GM12878 (cell line): Measurements from ENCODE around the gene TREH. TPM values are rescaled to one million over a fixed set of nuclear protein-coding genes. Genes with fewer than 3 reads are reported as not detected.

ENCODE experiments used
- ATAC-seq: fragments of 200-7000 bp; cut with Tn5 transposase; 3 replicates; pipeline ENCODE4 v1.9.1; 2020; ENCODE audit warnings: mild to moderate bottlenecking, moderate library complexity
- BruUV-seq: library from RNA; stranded (reverse); fragments of 400-500 nt; replicated peaks from 2 replicates; lab custom pipeline; 2021; lab: Mats Ljungman, UMichigan
- CTCF ChIA-PET: fragments of 300-600 bp; sonication (Branson Sonifier 250); formaldehyde crosslinking; extraction: SDS; loops from one replicate; lab custom pipeline; 2021; ENCODE audit warnings: inconsistent platforms; lab: Yijun Ruan, JAX
- POLR2A ChIA-PET: fragments of 350-600 bp; formaldehyde crosslinking; extraction: SDS; loops from one replicate; lab custom pipeline; 2021; ENCODE audit warnings: inconsistent platforms; lab: Charles Lee
- RAD21 ChIA-PET: fragments of 300-600 bp; sonication (Branson Sonifier 250); formaldehyde crosslinking; loops from one replicate; lab custom pipeline; 2023; ENCODE audit warnings: antibody characterized with exemption; ENCODE audit not compliant: unreplicated experiment; lab: Charles Lee
- SMC1A ChIA-PET: fragments of 300-600 bp; sonication (Branson Sonifier 250); formaldehyde crosslinking; loops from one replicate; lab custom pipeline; 2023; ENCODE audit not compliant: unreplicated experiment, uncharacterized antibody; lab: Charles Lee
- DNase-seq: peaks from one replicate; pipeline ENCODE4 v3.0.0-alpha.2; 2011; ENCODE audit warnings: low read depth, low spot score
- FAIRE-seq: peaks from 3 replicates; lab custom pipeline; 2011; peaks lifted over from hg19 to GRCh38; lab: Jason Lieb, UNC
- H2AFZ ChIP-seq: 2 replicates; pipeline ENCODE4 v1.6.0; 2011; ENCODE audit warnings: low read depth, low read length, control low read depth; ENCODE audit not compliant: control insufficient read depth
- H3K27ac ChIP-seq: 2 replicates; pipeline ENCODE4 v1.5.1; 2011; ENCODE audit warnings: control low read depth; ENCODE audit not compliant: control insufficient read depth, insufficient read depth
- H3K27me3 ChIP-seq, 2 experiments: replicated peaks in 1 of 2; 2 replicates each; pipeline versions ENCODE4 v1.6.0 to v1.6.1; 2011; ENCODE audit warnings: low read length in 1 of 2; ENCODE audit not compliant: control insufficient read depth in 2 of 2, insufficient read depth in 2 of 2
- H3K36me3 ChIP-seq, 2 experiments: 2 replicates each; pipeline ENCODE4 v1.5.1; 2011; ENCODE audit warnings: low read length in 1 of 2; ENCODE audit not compliant: control insufficient read depth in 2 of 2, insufficient read depth in 2 of 2
- H3K4me1 ChIP-seq: 2 replicates; pipeline ENCODE4 v1.6.1; 2011; ENCODE audit warnings: mild to moderate bottlenecking, low read length, moderate library complexity, mixed read lengths; ENCODE audit not compliant: control insufficient read depth, insufficient read depth
- H3K4me2 ChIP-seq: 2 replicates; pipeline ENCODE4 v1.6.0; 2011; ENCODE audit warnings: control low read depth; ENCODE audit not compliant: control insufficient read depth, insufficient read depth
- H3K4me3 ChIP-seq: fragments of 200-600 bp; sonication (generic); 2 replicates; pipeline ENCODE4 v1.5.1; 2016
- H3K79me2 ChIP-seq: 2 replicates; pipeline ENCODE4 v1.6.0; 2011; ENCODE audit warnings: low read length; ENCODE audit not compliant: control insufficient read depth, insufficient read depth
- H3K9ac ChIP-seq: 2 replicates; pipeline ENCODE4 v1.8.0; 2011; ENCODE audit warnings: low read length, control low read depth, mixed read lengths; ENCODE audit not compliant: control insufficient read depth, insufficient read depth
- H3K9me3 ChIP-seq: replicated peaks from 3 replicates; pipeline ENCODE4 v1.5.1; 2011; ENCODE audit warnings: mild to moderate bottlenecking, low read length; ENCODE audit not compliant: control insufficient read depth, insufficient read depth
- H4K20me1 ChIP-seq: 2 replicates; pipeline ENCODE4 v1.6.0; 2011; ENCODE audit not compliant: control insufficient read depth, insufficient read depth
- EGR1 ChIP-seq, 2 experiments: IDR thresholded peaks; 1 replicate in 1 of 2; 2 replicates in 1 of 2; pipeline ENCODE4 v1.6.1; 2011 to 2012; ENCODE audit warnings: low read depth in 2 of 2, low read length in 2 of 2, borderline replicate concordance in 1 of 2, mild to moderate bottlenecking in 1 of 2, moderate library complexity in 1 of 2
- EP300 ChIP-seq, 2 experiments: fragments of 150-350 bp in 1 of 2; IDR thresholded peaks; 2 replicates each; pipeline ENCODE4 v1.6.1; 2011 to 2012; ENCODE audit warnings: low read depth in 2 of 2, low read length in 2 of 2, borderline replicate concordance in 1 of 2, improper control_type of control experiment in 1 of 2, inconsistent platforms in 1 of 2; ENCODE audit not compliant: control insufficient read depth in 1 of 2
- HDAC6 ChIP-seq: fragments of 200-600 bp; sonication (generic); IDR thresholded peaks from one replicate; pipeline ENCODE4 v1.8.0; 2017; ENCODE audit warnings: antibody characterized with exemption; ENCODE audit not compliant: unreplicated experiment
- IRF3 ChIP-seq: fragments of 450-650 bp; IDR thresholded peaks from 2 replicates; pipeline ENCODE4 v1.6.1; 2014; ENCODE audit warnings: mild to moderate bottlenecking
- JUND ChIP-seq: IDR thresholded peaks from 2 replicates; pipeline ENCODE4 v1.6.1; 2012; ENCODE audit warnings: low read depth, mild to moderate bottlenecking, low read length, improper control_type of control experiment, moderate library complexity
- KAT2A ChIP-seq: conservative IDR thresholded peaks from 2 replicates; pipeline ENCODE4 v1.6.1; 2011; ENCODE audit warnings: low read depth, low read length; ENCODE audit not compliant: control insufficient read depth
- KLF5 ChIP-seq: fragments of 450-650 bp; IDR thresholded peaks from 2 replicates; pipeline ENCODE4 v1.6.1; 2014; ENCODE audit warnings: mild to moderate bottlenecking; ENCODE audit not compliant: partially characterized antibody
- MTA2 ChIP-seq: fragments of 450-650 bp; IDR thresholded peaks from 2 replicates; pipeline ENCODE4 v1.6.1; 2016; ENCODE audit warnings: low read depth, mild to moderate bottlenecking, moderate library complexity
- MTA3 ChIP-seq: IDR thresholded peaks from 2 replicates; pipeline ENCODE4 v1.6.1; 2012; ENCODE audit warnings: low read length, inconsistent platforms, borderline replicate concordance
- NBN ChIP-seq: fragments of 450-650 bp; IDR thresholded peaks from 2 replicates; pipeline ENCODE4 v1.6.1; 2016
- PAX8 ChIP-seq: fragments of 450-650 bp; IDR thresholded peaks from 2 replicates; pipeline ENCODE4 v1.6.1; 2017; ENCODE audit warnings: mild to moderate bottlenecking, moderate library complexity
- SRF ChIP-seq, 2 experiments: IDR thresholded peaks; 2 replicates each; pipeline ENCODE4 v1.6.1; 2011; ENCODE audit warnings: low read depth in 2 of 2, low read length in 2 of 2, mild to moderate bottlenecking in 1 of 2, moderate library complexity in 1 of 2
- YBX1 ChIP-seq: fragments of 450-650 bp; IDR thresholded peaks from 2 replicates; pipeline ENCODE4 v1.6.1; 2016; ENCODE audit warnings: antibody characterized with exemption
- ZNF592 ChIP-seq: fragments of 450-650 bp; IDR thresholded peaks from 2 replicates; pipeline ENCODE4 v1.6.1; 2017; ENCODE audit warnings: mild to moderate bottlenecking, moderate library complexity
- WGBS: methylation state at CpG from one replicate; pipeline ENCODE4 v1.1.6; 2016; ENCODE audit warnings: low lambda C conversion rate; ENCODE audit not compliant: insufficient replicate concordance, insufficient coverage; ENCODE audit errors: missing lambda C conversion rate; 5-methylcytosine and 5-hydroxymethylcytosine counted together
- in situ Hi-C: fragments of 300-500 bp; cut with MboI; formaldehyde crosslinking; loops from 9 replicates; pipeline ENCODE4 v1.14.3; 2018; ENCODE audit warnings: mixed read lengths
- intact Hi-C: fragments of 100-400 bp; cut with micrococcal nuclease; formaldehyde crosslinking; loops from one replicate; pipeline ENCODE4 v1.14.2; 2022; ENCODE audit not compliant: unreplicated experiment
- polyA plus RNA-seq, 11 experiments: library from polyadenylated mRNA; depleted of rRNA in 4 of 11; unstranded in 6 of 11; stranded (reverse) in 5 of 11; fragments of >200 nt; fragmentation: Nextera tagmentation in 4 of 11; fragmentation: Illumina TruSeq in 1 of 11; extraction: Ambion mirVana in 4 of 11; extraction: Trizol in 1 of 11; gene quantifications; 1 replicate in 1 of 11; 2 replicates in 10 of 11; pipeline versions ENCODE4 v1.2.1 to v1.2.3, GENCODE V29; 2011 to 2016; ENCODE audit warnings: inconsistent platforms in 2 of 11, missing spikeins in 2 of 11, low read depth in 1 of 11
- total RNA-seq, 4 experiments: library from RNA; depleted of rRNA in 3 of 4; stranded (reverse); fragments of >200 nt in 3 of 4; fragmentation: Illumina TruSeq in 1 of 4; extraction: Trizol in 1 of 4; gene quantifications; 2 replicates each; pipeline versions ENCODE4 v1.2.1 to v1.2.3, GENCODE V29; 2013 to 2021

Gene TREH
- total and polyA plus RNA-seq, 10 of the 15 experiments (the other 5 are each of a cell fraction or from before 2014, with no cell fraction given): not detected

DNA sequence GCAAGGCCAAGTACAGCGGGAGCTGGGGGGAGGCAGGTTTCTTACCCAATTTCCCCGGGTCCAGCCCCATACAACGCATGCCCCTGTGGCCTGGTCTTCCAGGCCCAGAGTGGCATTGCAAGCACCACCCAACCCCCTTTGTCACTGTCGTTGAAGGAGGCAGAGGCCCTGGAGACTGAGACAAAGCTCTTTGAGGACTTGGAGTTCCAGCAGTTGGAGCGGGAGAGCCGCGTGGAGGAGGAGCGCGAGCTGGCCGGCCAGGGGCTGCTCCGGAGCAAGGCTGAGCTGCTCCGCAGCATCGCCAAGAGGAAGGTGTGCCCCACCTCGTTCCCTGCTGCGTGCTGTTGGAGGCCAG, 44.2 kb downstream of the TREH start (continued):
- TF ChIP-seq ZNF592: no peak
- TF ChIP-seq, all 136 proteins: peak for 0

GRCh38 chr11:118634431-118635236, 44.8 kb downstream of the TREH start:
- 17% methylated on average over 19 of the region's 41 CpGs for WGBS
- TF ChIP-seq KAT2A: no peak
- no peak for TF ChIP-seq EGR1 (IDR thresholded peaks at IDR 0.05; ENCODE audit: borderline replicate concordance in 1 of 2, low read depth in 2 of 2, low read length in 2 of 2)
- TF ChIP-seq EP300 (IDR thresholded peaks at IDR 0.05; ENCODE audit: borderline replicate concordance in 1 of 2, control insufficient read depth in 1 of 2, low read depth in 2 of 2, low read length in 2 of 2): no peak
- no peak for TF ChIP-seq JUND
- no peak for TF ChIP-seq PAX8
- no peak for TF ChIP-seq MTA3
- TF ChIP-seq KLF5: no peak
- no peak for TF ChIP-seq YBX1
- TF ChIP-seq NBN: no peak
- TF ChIP-seq HDAC6: no peak
- TF ChIP-seq SRF (IDR thresholded peaks at IDR 0.05; ENCODE audit: low read depth in 2 of 2, low read length in 2 of 2): no peak
- no peak for TF ChIP-seq MTA2
- no peak for TF ChIP-seq IRF3
- SMC1A ChIA-PET: no interaction called here
- Histone ChIP-seq H4K20me1 (no peaks in the 10 kb centered on the region), H3K36me3 (no peaks in the 10 kb centered on the region), H3K9me3 (no peaks in the 10 kb centered on the region), H2AFZ (no peak overlapping the region), H3K4me3 (no peak overlapping the region), H3K9ac (no peak overlapping the region), H3K27ac (no peak overlapping the region), H3K79me2 (no peaks in the 10 kb centered on the region), H3K4me2 (no peak overlapping the region), H3K4me1 (no peaks in the 10 kb centered on the region), H3K27me3 (peaks cover 4 to 11% of the 10 kb centered on the region in 2 experiments)
- peak; percentile 59 for ATAC-seq
- no TSS peak for BruUV-seq
- DNase-seq: no peak
- CTCF ChIA-PET: no interaction called here
- RAD21 ChIA-PET: no interaction called here
- no peak for FAIRE-seq
- POLR2A ChIA-PET: no interaction called here
- intact Hi-C loops: no loop called here
- in situ Hi-C loops: no loop called here
